OCI-LY7 (cell line): ENCODE data around the gene ARL9.
"Not testable (repeated sequence)": the region's sequence is repeated elsewhere in the genome, so short reads cannot be mapped to it uniquely, and the experiment has no call there.

Experiments used
- EZH2phosphoT487 ChIP-seq: fragments of 200-600 bp; sonication (generic); IDR thresholded peaks from 2 replicates; pipeline ENCODE4 v1.6.1; 2018; ENCODE audit warnings: low read depth, borderline replicate concordance, mild to moderate bottlenecking, mixed run types, antibody characterized with exemption, low read length, moderate library complexity, mixed read lengths
- TF ChIP-seq, protein P1 (sequence below): fragments of 200-600 bp; sonication (generic); conservative IDR thresholded peaks from 2 replicates; pipeline ENCODE4 v1.5.1; 2014; ENCODE audit warnings: mild to moderate bottlenecking, antibody characterized with exemption, low read length, moderate library complexity, mixed read lengths

DNA sequence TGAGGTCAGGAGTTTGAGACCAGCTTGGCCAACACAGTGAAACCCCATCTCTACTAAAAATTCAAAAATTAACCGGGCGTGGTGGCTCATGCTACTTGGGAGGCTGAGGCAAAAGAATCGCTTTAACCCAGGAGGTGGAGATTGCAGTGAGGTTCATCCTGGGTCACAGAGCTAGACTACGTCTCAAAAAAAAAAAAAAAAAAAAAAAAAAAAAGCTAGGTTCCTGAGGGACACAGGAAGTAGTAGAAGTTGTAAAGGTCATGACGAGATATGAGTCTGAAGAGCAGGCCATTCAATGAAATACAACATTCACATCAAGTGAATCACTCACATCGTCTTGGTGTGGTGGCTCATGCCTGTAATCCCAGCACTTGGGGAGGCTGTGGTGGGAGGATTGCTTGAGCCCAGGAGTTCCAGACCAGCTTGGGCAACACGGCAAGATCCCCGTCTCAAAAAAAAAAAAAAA, 39.3 kb upstream of the ARL9 start:
- TF ChIP-seq, protein P1, sequence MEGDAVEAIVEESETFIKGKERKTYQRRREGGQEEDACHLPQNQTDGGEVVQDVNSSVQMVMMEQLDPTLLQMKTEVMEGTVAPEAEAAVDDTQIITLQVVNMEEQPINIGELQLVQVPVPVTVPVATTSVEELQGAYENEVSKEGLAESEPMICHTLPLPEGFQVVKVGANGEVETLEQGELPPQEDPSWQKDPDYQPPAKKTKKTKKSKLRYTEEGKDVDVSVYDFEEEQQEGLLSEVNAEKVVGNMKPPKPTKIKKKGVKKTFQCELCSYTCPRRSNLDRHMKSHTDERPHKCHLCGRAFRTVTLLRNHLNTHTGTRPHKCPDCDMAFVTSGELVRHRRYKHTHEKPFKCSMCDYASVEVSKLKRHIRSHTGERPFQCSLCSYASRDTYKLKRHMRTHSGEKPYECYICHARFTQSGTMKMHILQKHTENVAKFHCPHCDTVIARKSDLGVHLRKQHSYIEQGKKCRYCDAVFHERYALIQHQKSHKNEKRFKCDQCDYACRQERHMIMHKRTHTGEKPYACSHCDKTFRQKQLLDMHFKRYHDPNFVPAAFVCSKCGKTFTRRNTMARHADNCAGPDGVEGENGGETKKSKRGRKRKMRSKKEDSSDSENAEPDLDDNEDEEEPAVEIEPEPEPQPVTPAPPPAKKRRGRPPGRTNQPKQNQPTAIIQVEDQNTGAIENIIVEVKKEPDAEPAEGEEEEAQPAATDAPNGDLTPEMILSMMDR, result not testable (repeated sequence)
- TF ChIP-seq EZH2phosphoT487, result not testable (repeated sequence)
